Esophagus muscularis mucosa (tissue), 3 donors: ENCODE data around the gene STRN.

Experiments
- CTCF ChIP-seq, 3 experiments: fragments of 200-600 bp in 2 of 3; fragments of 450-650 bp in 1 of 3; sonication (generic) in 2 of 3; IDR thresholded peaks; one replicate each; pipeline ENCODE4 v1.5.1; 2017 to 2019; ENCODE audit warnings: antibody characterized with exemption in 3 of 3, mild to moderate bottlenecking in 2 of 3, moderate library complexity in 1 of 3
- POLR2A ChIP-seq: fragments of 450-650 bp; IDR thresholded peaks from one replicate; pipeline ENCODE4 v1.6.1; 2017; ENCODE audit warnings: antibody characterized with exemption, moderate library complexity, mild to moderate bottlenecking, low read depth

GRCh38 chr2:36904636-36905035 lies 61.7 kb downstream of the STRN start:
- TF ChIP-seq CTCF (IDR thresholded peaks at IDR 0.05) (no peak), POLR2A (no peak)
